ENCODE results near the gene GRM3. TPM values are rescaled to one million over a fixed set of nuclear protein-coding genes. Genes with fewer than 3 reads are reported as not detected.

The GRM3 gene
- total RNA-seq, 2 experiments from 2014 or later: not detected

- POLR2A ChIA-PET: interaction anchor here (0.6 kb wide), 1 partner anchor 25 kb away, joined by 3 read pairs; no protein-coding TSS in a partner anchor
- no peaks in the 10 kb centered on the region for H4K20me1 ChIP-seq (ENCODE audit: insufficient read depth, low read length)
- intact Hi-C loops (cut with micrococcal nuclease; ENCODE audit: unreplicated experiment): no loop called here
- no peak overlapping the region for H3K27ac ChIP-seq (ENCODE audit: low read depth, low read length, poor library complexity, severe bottlenecking)
- BruUV-seq (replicated peaks): no TSS peak
- H3K4me3 ChIP-seq (ENCODE audit: low read depth, low read length, poor library complexity, severe bottlenecking): no peak overlapping the region
- H3K9me3 ChIP-seq (ENCODE audit: low read length): no peaks in the 10 kb centered on the region
- H3K79me2 ChIP-seq (ENCODE audit: insufficient read depth, low read depth, low read length): no peaks in the 10 kb centered on the region
- H3K4me2 ChIP-seq (ENCODE audit: low read length): no peak overlapping the region
- no peaks in the 10 kb centered on the region for H3K36me3 ChIP-seq (ENCODE audit: insufficient read depth, low read length)
- no peaks in the 10 kb centered on the region for H3K4me1 ChIP-seq (ENCODE audit: insufficient read depth, low read length, poor library complexity, severe bottlenecking)
- DNase-seq (ENCODE audit: low spot score): no peak
- no peaks in the 10 kb centered on the region for H3K9me2 ChIP-seq (ENCODE audit: insufficient read depth, low read length)
- TF ChIP-seq CTCF (conservative IDR thresholded peaks at IDR 0.05; ENCODE audit: low read length) (no peak), EZH2phosphoT487 (IDR thresholded peaks at IDR 0.05; ENCODE audit: borderline replicate concordance, low read depth, low read length) (no peak)
- no peak overlapping the region for H2AFZ ChIP-seq (ENCODE audit: low read length)
- CTCF ChIA-PET (ENCODE audit: unreplicated experiment): no interaction called here
These were observed 105.4 kb downstream of the GRM3 start for GRCh38 chr7:86748843-86749719.

- no peak overlapping the region for H3K4me3 ChIP-seq (ENCODE audit: low read depth, low read length, poor library complexity, severe bottlenecking)
- no TSS peak for BruUV-seq (replicated peaks)
- DNase-seq (ENCODE audit: low spot score): no peak
- no peaks in the 10 kb centered on the region for H3K36me3 ChIP-seq (ENCODE audit: insufficient read depth, low read length)
- ChIA-PET POLR2A (no interaction called here), CTCF (ENCODE audit: unreplicated experiment) (no interaction called here)
- intact Hi-C loops (cut with micrococcal nuclease; ENCODE audit: unreplicated experiment): no loop called here
- H3K27ac ChIP-seq (ENCODE audit: low read depth, low read length, poor library complexity, severe bottlenecking): no peak overlapping the region
- H3K4me1 ChIP-seq (ENCODE audit: insufficient read depth, low read length, poor library complexity, severe bottlenecking): no peaks in the 10 kb centered on the region
- H3K79me2 ChIP-seq (ENCODE audit: insufficient read depth, low read depth, low read length): no peaks in the 10 kb centered on the region
- H2AFZ ChIP-seq (ENCODE audit: low read length): no peak overlapping the region
- no peak for TF ChIP-seq CTCF (conservative IDR thresholded peaks at IDR 0.05; ENCODE audit: low read length)
- TF ChIP-seq EZH2phosphoT487 (IDR thresholded peaks at IDR 0.05; ENCODE audit: borderline replicate concordance, low read depth, low read length): no peak
- H3K9me2 ChIP-seq (ENCODE audit: insufficient read depth, low read length): no peaks in the 10 kb centered on the region
- no peak overlapping the region for H3K4me2 ChIP-seq (ENCODE audit: low read length)
- no peaks in the 10 kb centered on the region for H4K20me1 ChIP-seq (ENCODE audit: insufficient read depth, low read length)
- H3K9me3 ChIP-seq (ENCODE audit: low read length): no peaks in the 10 kb centered on the region
These were observed 106.3 kb downstream of the GRM3 start for GRCh38 chr7:86749741-86750665.

All from OCI-LY7 (cell line).